Medulla oblongata (tissue), 1 donor: ENCODE results near the gene MAPK8.

Experiments used
- DNase-seq: peaks from one replicate; pipeline ENCODE4 v3.0.0-alpha.2; 2015; ENCODE audit errors: extremely low spot score

The MAPK8 gene

GRCh38 chr10:48461623-48462481 is 155.4 kb downstream of the MAPK8 start:
- no peak for DNase-seq

GRCh38 chr10:48462482-48463020 is 156.1 kb downstream of the MAPK8 start:
- DNase-seq = no peak

GRCh38 chr10:48463318-48464003 is 157.0 kb downstream of the MAPK8 start:
- DNase-seq = peak; percentile 29

GRCh38 chr10:48464121-48464870 is 157.8 kb downstream of the MAPK8 start:
- DNase-seq = no peak

- DNase-seq = peak; percentile 75
Observed at GRCh38 chr10:48464871-48465736, 158.6 kb downstream of the MAPK8 start.

- DNase-seq = no peak
Observed at GRCh38 chr10:48465860-48466521, 159.5 kb downstream of the MAPK8 start.

- no peak for DNase-seq
Observed at GRCh38 chr10:48466611-48467240, 160.2 kb downstream of the MAPK8 start.

- no peak for DNase-seq
Observed at GRCh38 chr10:48467669-48468068, 161.2 kb downstream of the MAPK8 start.

- no peak for DNase-seq
Observed at GRCh38 chr10:48468130-48468790, 161.8 kb downstream of the MAPK8 start.

- DNase-seq = peak; percentile 49
Observed at GRCh38 chr10:48468866-48469511, 162.5 kb downstream of the MAPK8 start.

GRCh38 chr10:48469516-48470020 is 163.1 kb downstream of the MAPK8 start:
- DNase-seq = no peak

GRCh38 chr10:48470115-48470892 is 163.8 kb downstream of the MAPK8 start:
- DNase-seq = peak; percentile 78

GRCh38 chr10:48470893-48471805 is 164.7 kb downstream of the MAPK8 start:
- no peak for DNase-seq

- DNase-seq = no peak
Observed at GRCh38 chr10:48472501-48473069, 166.1 kb downstream of the MAPK8 start.

GRCh38 chr10:48473704-48474103 is 167.2 kb downstream of the MAPK8 start:
- DNase-seq = no peak

- DNase-seq = no peak
Observed at GRCh38 chr10:48474765-48475365, 168.4 kb downstream of the MAPK8 start.
